Testis (tissue), 2 donors: ENCODE measurements around the gene FBXW7.

ENCODE experiments used
- CTCF ChIP-seq, 3 experiments: fragments of 450-650 bp in 2 of 3; fragments of 200-600 bp in 1 of 3; sonication (generic) in 1 of 3; IDR thresholded peaks; one replicate each; pipeline ENCODE4 v1.5.1; 2016 to 2019; ENCODE audit warnings: antibody characterized with exemption in 3 of 3, mild to moderate bottlenecking in 2 of 3, moderate library complexity in 1 of 3
- POLR2A ChIP-seq: fragments of 450-650 bp; IDR thresholded peaks from one replicate; pipeline ENCODE4 v1.6.1; 2017; ENCODE audit warnings: antibody characterized with exemption, mild to moderate bottlenecking, moderate library complexity

GRCh38 chr4:152323221-152323620, 212.7 kb downstream of the FBXW7 start:
- TF ChIP-seq CTCF (IDR thresholded peaks at IDR 0.05) (no peak), POLR2A (no peak)
